GM12878 (cell line): ENCODE results near the gene COL16A1. TPM values are rescaled to one million over a fixed set of nuclear protein-coding genes. Genes with fewer than 3 reads are reported as not detected.

Experiments
- ATAC-seq: fragments of 200-7000 bp; cut with Tn5 transposase; 3 replicates; pipeline ENCODE4 v1.9.1; 2020; ENCODE audit warnings: mild to moderate bottlenecking, moderate library complexity
- BruUV-seq: library from RNA; stranded (reverse); fragments of 400-500 nt; replicated peaks from 2 replicates; lab custom pipeline; 2021; lab: Mats Ljungman, UMichigan
- CTCF ChIA-PET: fragments of 300-600 bp; sonication (Branson Sonifier 250); formaldehyde crosslinking; extraction: SDS; loops from one replicate; lab custom pipeline; 2021; ENCODE audit warnings: inconsistent platforms; lab: Yijun Ruan, JAX
- POLR2A ChIA-PET: fragments of 350-600 bp; formaldehyde crosslinking; extraction: SDS; loops from one replicate; lab custom pipeline; 2021; ENCODE audit warnings: inconsistent platforms; lab: Charles Lee
- RAD21 ChIA-PET: fragments of 300-600 bp; sonication (Branson Sonifier 250); formaldehyde crosslinking; loops from one replicate; lab custom pipeline; 2023; ENCODE audit warnings: antibody characterized with exemption; ENCODE audit not compliant: unreplicated experiment; lab: Charles Lee
- SMC1A ChIA-PET: fragments of 300-600 bp; sonication (Branson Sonifier 250); formaldehyde crosslinking; loops from one replicate; lab custom pipeline; 2023; ENCODE audit not compliant: unreplicated experiment, uncharacterized antibody; lab: Charles Lee
- DNase-seq: peaks from one replicate; pipeline ENCODE4 v3.0.0-alpha.2; 2011; ENCODE audit warnings: low read depth, low spot score
- FAIRE-seq: peaks from 3 replicates; lab custom pipeline; 2011; peaks lifted over from hg19 to GRCh38; lab: Jason Lieb, UNC
- H2AFZ ChIP-seq: 2 replicates; pipeline ENCODE4 v1.6.0; 2011; ENCODE audit warnings: low read depth, low read length, control low read depth; ENCODE audit not compliant: control insufficient read depth
- H3K27ac ChIP-seq: 2 replicates; pipeline ENCODE4 v1.5.1; 2011; ENCODE audit warnings: control low read depth; ENCODE audit not compliant: control insufficient read depth, insufficient read depth
- H3K27me3 ChIP-seq, 2 experiments: replicated peaks in 1 of 2; 2 replicates each; pipeline versions ENCODE4 v1.6.0 to v1.6.1; 2011; ENCODE audit warnings: low read length in 1 of 2; ENCODE audit not compliant: control insufficient read depth in 2 of 2, insufficient read depth in 2 of 2
- H3K36me3 ChIP-seq, 2 experiments: 2 replicates each; pipeline ENCODE4 v1.5.1; 2011; ENCODE audit warnings: low read length in 1 of 2; ENCODE audit not compliant: control insufficient read depth in 2 of 2, insufficient read depth in 2 of 2
- H3K4me1 ChIP-seq: 2 replicates; pipeline ENCODE4 v1.6.1; 2011; ENCODE audit warnings: mild to moderate bottlenecking, low read length, moderate library complexity, mixed read lengths; ENCODE audit not compliant: control insufficient read depth, insufficient read depth
- H3K4me2 ChIP-seq: 2 replicates; pipeline ENCODE4 v1.6.0; 2011; ENCODE audit warnings: control low read depth; ENCODE audit not compliant: control insufficient read depth, insufficient read depth
- H3K4me3 ChIP-seq: fragments of 200-600 bp; sonication (generic); 2 replicates; pipeline ENCODE4 v1.5.1; 2016
- H3K79me2 ChIP-seq: 2 replicates; pipeline ENCODE4 v1.6.0; 2011; ENCODE audit warnings: low read length; ENCODE audit not compliant: control insufficient read depth, insufficient read depth
- H3K9ac ChIP-seq: 2 replicates; pipeline ENCODE4 v1.8.0; 2011; ENCODE audit warnings: low read length, control low read depth, mixed read lengths; ENCODE audit not compliant: control insufficient read depth, insufficient read depth
- H3K9me3 ChIP-seq: replicated peaks from 3 replicates; pipeline ENCODE4 v1.5.1; 2011; ENCODE audit warnings: mild to moderate bottlenecking, low read length; ENCODE audit not compliant: control insufficient read depth, insufficient read depth
- H4K20me1 ChIP-seq: 2 replicates; pipeline ENCODE4 v1.6.0; 2011; ENCODE audit not compliant: control insufficient read depth, insufficient read depth
- ASH2L ChIP-seq: fragments of 300-600, 200-600 bp; sonication (generic); IDR thresholded peaks from 2 replicates; pipeline ENCODE4 v1.6.1; 2017; ENCODE audit warnings: low read depth, mild to moderate bottlenecking, borderline replicate concordance
- BACH1 ChIP-seq: fragments of 450-650 bp; IDR thresholded peaks from 2 replicates; pipeline ENCODE4 v1.6.1; 2017; ENCODE audit warnings: mild to moderate bottlenecking, borderline replicate concordance
- CHD4 ChIP-seq: fragments of 200-600 bp; sonication (generic); IDR thresholded peaks from 2 replicates; pipeline ENCODE4 v1.6.1; 2016; ENCODE audit warnings: mild to moderate bottlenecking
- POU2F2 ChIP-seq: IDR thresholded peaks from 3 replicates; pipeline ENCODE4 v1.6.1; 2011; ENCODE audit warnings: low read depth, mild to moderate bottlenecking, low read length, borderline replicate concordance
- SMAD1 ChIP-seq: fragments of 450-650 bp; IDR thresholded peaks from 2 replicates; pipeline ENCODE4 v1.6.1; 2018; ENCODE audit warnings: mild to moderate bottlenecking, low read depth; ENCODE audit not compliant: partially characterized antibody
- TCF12 ChIP-seq: IDR thresholded peaks from 2 replicates; pipeline ENCODE4 v1.6.1; 2011; ENCODE audit warnings: low read depth, mild to moderate bottlenecking, low read length
- WGBS: methylation state at CpG from one replicate; pipeline ENCODE4 v1.1.6; 2016; ENCODE audit warnings: low lambda C conversion rate; ENCODE audit not compliant: insufficient replicate concordance, insufficient coverage; ENCODE audit errors: missing lambda C conversion rate; 5-methylcytosine and 5-hydroxymethylcytosine counted together
- in situ Hi-C: fragments of 300-500 bp; cut with MboI; formaldehyde crosslinking; loops from 9 replicates; pipeline ENCODE4 v1.14.3; 2018; ENCODE audit warnings: mixed read lengths
- intact Hi-C: fragments of 100-400 bp; cut with micrococcal nuclease; formaldehyde crosslinking; loops from one replicate; pipeline ENCODE4 v1.14.2; 2022; ENCODE audit not compliant: unreplicated experiment
- polyA plus RNA-seq, 11 experiments: library from polyadenylated mRNA; depleted of rRNA in 4 of 11; unstranded in 6 of 11; stranded (reverse) in 5 of 11; fragments of >200 nt; fragmentation: Nextera tagmentation in 4 of 11; fragmentation: Illumina TruSeq in 1 of 11; extraction: Ambion mirVana in 4 of 11; extraction: Trizol in 1 of 11; gene quantifications; 1 replicate in 1 of 11; 2 replicates in 10 of 11; pipeline versions ENCODE4 v1.2.1 to v1.2.3, GENCODE V29; 2011 to 2016; ENCODE audit warnings: inconsistent platforms in 2 of 11, missing spikeins in 2 of 11, low read depth in 1 of 11
- total RNA-seq, 4 experiments: library from RNA; depleted of rRNA in 3 of 4; stranded (reverse); fragments of >200 nt in 3 of 4; fragmentation: Illumina TruSeq in 1 of 4; extraction: Trizol in 1 of 4; gene quantifications; 2 replicates each; pipeline versions ENCODE4 v1.2.1 to v1.2.3, GENCODE V29; 2013 to 2021
- TF ChIP-seq, protein P1 (sequence below): IDR thresholded peaks from 2 replicates; pipeline ENCODE4 v1.6.1; 2011; ENCODE audit warnings: low read depth, mild to moderate bottlenecking, low read length, moderate library complexity, borderline replicate concordance; ENCODE audit errors: extremely low read depth
- TF ChIP-seq, protein P2 (sequence below): IDR thresholded peaks from 2 replicates; pipeline ENCODE4 v1.6.1; 2011; ENCODE audit warnings: mild to moderate bottlenecking, low read depth, low read length, moderate library complexity; ENCODE audit not compliant: insufficient replicate concordance

Gene COL16A1
- total and polyA plus RNA-seq, 10 of the 15 experiments (the other 5 are each of a cell fraction or from before 2014, with no cell fraction given), result 0.02 to 3.7 (median 0.59) TPM

DNA sequence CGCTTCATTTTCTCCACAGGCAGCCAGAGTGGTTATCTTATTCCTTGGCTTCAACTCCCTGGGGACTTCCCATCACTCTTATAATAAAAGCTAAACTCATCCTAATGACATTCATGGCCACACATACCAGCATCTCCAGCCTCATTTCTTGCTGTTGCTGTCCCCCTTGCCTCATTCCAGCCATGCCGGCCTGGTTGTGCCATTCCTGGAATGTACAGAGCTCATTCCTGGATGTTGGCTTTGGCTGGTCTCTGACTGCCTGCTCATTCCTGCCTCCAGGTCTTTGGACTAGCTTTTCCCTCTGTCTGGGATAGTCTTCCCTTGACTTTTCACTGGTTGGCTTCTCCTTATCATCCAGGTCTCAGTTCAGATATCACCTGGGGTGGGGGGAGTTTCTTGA, 56.7 kb downstream of the COL16A1 start:
- Histone ChIP-seq H3K27me3 (no peaks in the 10 kb centered on the region; a peak in 1 of 4 replicates), H3K27ac (no peak overlapping the region), H3K9ac (no peak overlapping the region), H3K4me1 (peaks cover 4% of the 10 kb centered on the region; the same call in 1 of the 2 replicates), H3K4me2 (no peak overlapping the region), H3K9me3 (no peaks in the 10 kb centered on the region), H3K4me3 (no peak overlapping the region), H3K36me3 (no peaks in the 10 kb centered on the region), H4K20me1 (no peaks in the 10 kb centered on the region), H3K79me2 (peaks cover 24% of the 10 kb centered on the region), H2AFZ (no peak overlapping the region)
- 47% methylated on average over 2 of the region's 2 CpGs for WGBS
- no peak for FAIRE-seq
- ChIA-PET SMC1A (interaction anchor here (0.9 kb wide), 1 partner anchor 28 kb away, joined by 3 read pairs; no protein-coding TSS in a partner anchor), CTCF (interaction anchor here (1.4 to 1.5 kb wide), 2 partner anchors 58 to 142 kb away, joined by 3 to 5 read pairs; no protein-coding TSS in a partner anchor), POLR2A (interaction anchor here (0.6 kb wide), 1 partner anchor 415 kb away, joined by 7 read pairs; no protein-coding TSS in a partner anchor), RAD21 (no interaction called here)
- no peak for TF ChIP-seq CHD4
- TF ChIP-seq ASH2L, result no peak
- no peak for TF ChIP-seq POU2F2
- TF ChIP-seq BACH1, result no peak
- TF ChIP-seq, protein P1, sequence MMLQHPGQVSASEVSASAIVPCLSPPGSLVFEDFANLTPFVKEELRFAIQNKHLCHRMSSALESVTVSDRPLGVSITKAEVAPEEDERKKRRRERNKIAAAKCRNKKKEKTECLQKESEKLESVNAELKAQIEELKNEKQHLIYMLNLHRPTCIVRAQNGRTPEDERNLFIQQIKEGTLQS, result no peak
- TF ChIP-seq, protein P2, sequence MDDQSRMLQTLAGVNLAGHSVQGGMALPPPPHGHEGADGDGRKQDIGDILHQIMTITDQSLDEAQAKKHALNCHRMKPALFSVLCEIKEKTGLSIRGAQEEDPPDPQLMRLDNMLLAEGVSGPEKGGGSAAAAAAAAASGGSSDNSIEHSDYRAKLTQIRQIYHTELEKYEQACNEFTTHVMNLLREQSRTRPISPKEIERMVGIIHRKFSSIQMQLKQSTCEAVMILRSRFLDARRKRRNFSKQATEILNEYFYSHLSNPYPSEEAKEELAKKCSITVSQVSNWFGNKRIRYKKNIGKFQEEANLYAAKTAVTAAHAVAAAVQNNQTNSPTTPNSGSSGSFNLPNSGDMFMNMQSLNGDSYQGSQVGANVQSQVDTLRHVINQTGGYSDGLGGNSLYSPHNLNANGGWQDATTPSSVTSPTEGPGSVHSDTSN, result no peak
- no peak for TF ChIP-seq TCF12
- TF ChIP-seq SMAD1, result no peak
- DNase-seq, result no peak
- no TSS peak for BruUV-seq
- no peak for ATAC-seq
- in situ Hi-C loops, result no loop called here
- intact Hi-C loops, result no loop called here
